ENCODE measurements around the gene FGF18. TPM values are rescaled to one million over a fixed set of nuclear protein-coding genes. Genes with fewer than 3 reads are reported as not detected.
"Not testable (repeated sequence)": the region's sequence is repeated elsewhere in the genome, so short reads cannot be mapped to it uniquely, and the experiment has no call there.

The FGF18 gene
- total and polyA plus RNA-seq, 9 of the 15 experiments (the other 6 are each of a cell fraction or from before 2014, with no cell fraction given), result 0.05 to 0.18 (median 0.11) TPM; not detected in 6

- H3K9me1 ChIP-seq (ENCODE audit: control insufficient read depth, insufficient read depth, low read length); H2AFZ ChIP-seq (ENCODE audit: low read depth, low read length); BruUV-seq (replicated peaks); in situ Hi-C loops (cut with MboI); H3K27ac ChIP-seq (ENCODE audit: extremely low read depth, low read depth, low read length); H3K27me3 ChIP-seq (ENCODE audit: control insufficient read depth in 2 of 2, insufficient read depth in 2 of 2, low read length in 2 of 2); H3K4me3 ChIP-seq; H3K9me3 ChIP-seq (replicated peaks; ENCODE audit: control insufficient read depth, insufficient read depth, low read depth, low read length); ATAC-seq; DNase-seq (ENCODE audit: extremely low read depth in 1 of 4, low spot score in 3 of 4); intact Hi-C loops (cut with micrococcal nuclease); H3K4me2 ChIP-seq (ENCODE audit: insufficient read depth, low read length); CTCF ChIA-PET (ENCODE audit: low intra/inter-chr PET ratio); FAIRE-seq; H3K9ac ChIP-seq (ENCODE audit: insufficient read depth in 1 of 2, low read depth in 2 of 2, low read length in 2 of 2): not testable (repeated sequence)
- Histone ChIP-seq H4K20me1 (replicated peaks; ENCODE audit: control insufficient read depth, insufficient read depth, low read length) (peaks cover 80% of the 10 kb centered on the region), H3K4me1 (replicated peaks in 1 of 2; ENCODE audit: control insufficient read depth in 2 of 2, insufficient read depth in 2 of 2, low read length in 2 of 2) (peaks cover 4 to 15% of the 10 kb centered on the region in 2 experiments; a peak in 4 of 5 replicates), H3K36me3 (ENCODE audit: control insufficient read depth, insufficient read depth, low read length) (peaks cover 100% of the 10 kb centered on the region), H3K79me2 (ENCODE audit: control insufficient read depth, insufficient read depth, low read length) (peaks cover 100% of the 10 kb centered on the region)
- 77% methylated on average over 11 of the region's 11 CpGs for WGBS (ENCODE audit: insufficient coverage, low coverage, missing lambda C conversion rate)
- POLR2A ChIA-PET, result interaction anchor here (0.6 to 0.7 kb wide), 2 partner anchors 318 to 506 kb away, joined by 3 to 4 read pairs; no protein-coding TSS in a partner anchor
- 0 out of 2 replicates have a peak, but pooled peaks have one; percentile 48 for TF ChIP-seq RBFOX2 (IDR thresholded peaks at IDR 0.05; ENCODE audit: low read depth, low read length)
- 0 out of 4 replicates have a peak, but pooled peaks of 1 of the 2 experiments have one; percentile 49 for TF ChIP-seq BCLAF1 (IDR thresholded peaks at IDR 0.05; ENCODE audit: borderline replicate concordance in 1 of 2, control insufficient read depth in 1 of 2, low read depth in 2 of 2, low read length in 1 of 2)
These were observed 22.9 kb upstream of the FGF18 start for GRCh38 chr5:171396583-171396982.
